ENCODE results near the gene F2.
"Not testable (repeated sequence)": the region's sequence is repeated elsewhere in the genome, so short reads cannot be mapped to it uniquely, and the experiment has no call there.

The F2 gene

GRCh38 chr11:46719048-46719542, at the start of gene F2:
Gene F2 (plus strand): TSS chr11:46719213. CDS start chr11:46719236, 23 bp downstream.
- DNase-seq (ENCODE audit: low read depth in 2 of 2), result no peak

DNA sequence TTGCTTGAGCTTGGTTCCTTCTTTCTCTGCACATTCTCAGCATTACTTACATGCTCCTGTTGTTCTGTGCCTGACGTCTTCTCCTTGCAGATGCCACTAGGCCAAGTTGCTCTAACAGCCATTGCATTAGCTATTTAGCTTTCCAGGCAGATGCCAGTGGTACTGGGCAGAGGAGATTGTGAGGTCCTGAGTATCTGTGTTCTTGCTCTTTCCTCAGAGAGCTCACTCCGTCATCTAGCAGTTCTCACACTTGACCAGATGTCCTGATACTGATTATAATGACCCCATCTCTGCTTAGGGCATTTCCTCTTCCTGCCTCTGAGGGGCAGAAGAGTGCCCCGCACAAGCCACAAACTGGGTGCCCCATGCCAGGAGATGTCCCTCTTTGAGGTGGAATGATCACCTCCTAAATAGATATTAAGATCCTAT, 49.3 kb upstream of the F2 start:
- no peak for DNase-seq (ENCODE audit: low read depth in 2 of 2)

DNA sequence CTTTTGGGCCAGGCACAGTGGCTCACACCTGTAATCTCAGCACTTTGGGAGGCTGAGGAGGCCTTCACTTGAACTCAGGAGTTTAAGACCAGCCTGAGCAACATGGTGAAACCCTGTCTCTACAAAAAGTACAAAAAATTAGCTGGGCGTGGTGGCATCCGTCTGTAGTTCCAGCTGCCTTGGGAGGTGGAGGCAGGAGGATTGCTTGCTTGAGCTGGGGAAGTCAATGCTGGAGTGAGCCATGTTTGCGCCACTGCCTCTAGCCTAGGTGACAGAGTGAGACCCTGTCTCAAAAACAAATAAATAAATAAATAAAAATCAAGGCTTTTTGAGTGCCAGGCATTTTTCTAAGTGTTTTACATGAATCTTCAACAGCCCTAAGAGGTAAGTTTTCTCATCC, 48.5 kb upstream of the F2 start:
- DNase-seq (ENCODE audit: low read depth in 2 of 2), result not testable (repeated sequence)

DNA sequence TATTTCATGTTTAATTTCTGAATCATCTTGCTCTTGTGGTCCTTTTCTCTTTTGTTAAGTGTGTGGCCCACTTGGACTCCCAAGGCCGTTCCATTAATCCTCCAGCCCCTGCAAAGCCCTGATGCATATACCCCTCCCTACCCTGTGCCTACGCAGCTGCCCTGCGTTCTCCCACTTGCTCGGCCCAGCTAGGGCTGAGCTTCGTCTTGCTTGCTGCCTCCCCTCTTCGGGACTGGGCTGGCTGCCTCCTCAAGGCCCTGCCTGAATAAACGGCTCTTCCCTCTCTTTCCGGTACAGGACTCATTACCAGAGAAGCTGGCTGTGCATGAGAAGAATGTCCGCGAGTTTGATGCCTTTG, 47.1 kb upstream of the F2 start:
- DNase-seq (ENCODE audit: low read depth in 2 of 2), result no peak

GRCh38 chr11:46672381-46672839, 46.6 kb upstream of the F2 start:
- no peak for DNase-seq (ENCODE audit: low read depth in 2 of 2)

- no peak for DNase-seq (ENCODE audit: low read depth in 2 of 2)
These were observed 45.1 kb upstream of the F2 start for GRCh38 chr11:46673713-46674462.

GRCh38 chr11:46674463-46675287, 44.3 kb upstream of the F2 start:
- no peak for DNase-seq (ENCODE audit: low read depth in 2 of 2)

GRCh38 chr11:46675288-46675851, 43.6 kb upstream of the F2 start:
- DNase-seq (ENCODE audit: low read depth in 2 of 2), result no peak

DNA sequence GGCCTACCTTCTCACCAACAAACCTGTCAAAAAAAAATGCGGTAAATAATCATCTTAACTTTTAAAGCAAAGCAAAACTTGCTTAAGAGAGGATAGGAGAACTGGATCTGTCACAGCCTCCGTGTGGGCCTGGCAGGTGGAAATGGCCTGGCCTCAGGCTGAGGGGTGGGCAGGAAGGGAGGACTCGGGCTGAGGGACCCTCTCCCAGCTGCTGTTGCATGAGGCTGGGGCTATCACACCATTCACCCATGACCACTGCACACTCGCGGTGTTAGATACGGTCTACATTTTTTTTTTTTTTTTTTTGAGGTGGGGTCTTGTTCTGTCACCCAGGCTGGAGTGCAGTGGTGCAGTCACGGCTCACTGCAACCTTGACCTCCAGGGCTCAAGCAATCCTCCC, 43.1 kb upstream of the F2 start:
- no peak for DNase-seq (ENCODE audit: low read depth in 2 of 2)

DNA sequence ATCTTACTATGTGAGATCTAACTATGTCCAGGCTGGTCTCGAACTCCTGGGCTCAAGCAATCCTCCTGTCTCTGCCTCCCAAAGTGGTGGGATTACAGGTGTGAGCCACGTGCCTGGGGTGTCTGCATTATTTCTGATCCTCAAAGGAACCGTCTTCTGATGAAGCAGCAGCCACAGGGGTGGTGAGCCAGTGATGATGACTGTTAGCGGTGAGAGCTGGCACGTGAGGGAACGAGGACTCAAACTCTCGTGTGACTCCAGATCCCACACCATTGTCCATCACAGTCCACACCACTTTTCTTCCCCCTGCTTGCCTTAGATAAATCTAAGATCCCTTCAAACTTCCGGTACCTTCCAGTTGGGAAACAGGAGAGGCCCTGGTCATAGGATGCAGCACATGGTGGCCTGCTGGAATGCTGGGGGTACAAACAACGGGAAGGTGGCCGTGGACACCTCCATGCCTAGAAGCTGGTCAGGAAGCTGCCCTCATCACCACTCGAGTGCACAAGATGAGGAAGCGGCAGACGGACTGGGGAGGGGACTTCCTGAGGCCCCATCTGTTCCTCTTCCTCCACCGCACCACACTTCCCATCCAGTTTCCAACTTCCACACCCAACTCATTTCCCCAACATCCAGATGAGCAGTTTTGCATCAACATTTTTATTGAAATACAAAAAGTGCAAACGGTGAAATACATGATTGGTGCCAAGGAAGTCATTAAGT, 42.4 kb upstream of the F2 start:
- no peak for DNase-seq (ENCODE audit: low read depth in 2 of 2)

GRCh38 chr11:46677169-46677568, 41.8 kb upstream of the F2 start:
- no peak for DNase-seq (ENCODE audit: low read depth in 2 of 2)

DNA sequence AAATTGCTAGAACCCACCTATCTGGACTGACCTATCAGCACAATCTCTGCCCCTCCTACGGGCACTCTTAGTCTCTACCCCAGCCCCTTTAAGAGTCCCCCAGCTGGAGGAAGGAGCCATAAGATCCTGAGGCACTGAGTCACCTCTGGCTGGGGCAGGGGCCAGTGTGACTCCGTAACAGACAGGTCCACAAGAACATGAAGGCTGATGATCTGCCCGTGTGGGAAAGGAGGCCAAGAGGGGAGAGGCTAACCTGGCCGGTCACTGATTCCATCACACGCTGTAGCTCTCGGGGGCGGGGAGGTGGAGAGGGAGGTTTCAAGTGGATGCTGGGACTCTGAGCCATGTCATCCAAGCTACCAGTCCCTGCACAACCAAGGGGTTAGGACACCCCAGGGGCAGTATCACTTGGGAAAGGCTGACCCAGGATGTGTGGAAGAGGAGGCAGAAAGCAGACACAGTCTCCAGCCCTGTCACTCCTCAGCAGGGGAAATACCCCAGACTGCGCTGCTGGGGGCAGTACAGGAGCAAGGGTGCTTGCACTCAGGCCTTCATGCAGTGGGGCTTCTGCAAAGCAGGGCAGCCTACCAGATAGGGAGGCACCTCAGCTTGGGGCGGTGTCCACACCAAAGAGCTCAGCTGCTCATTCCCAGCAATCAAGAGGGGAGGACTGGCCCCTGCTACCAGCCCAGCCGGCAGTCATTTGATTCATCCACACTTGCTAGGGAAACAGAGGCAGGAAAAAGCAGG, 40.8 kb upstream of the F2 start:
- DNase-seq (ENCODE audit: low read depth in 2 of 2), result no peak

DNA sequence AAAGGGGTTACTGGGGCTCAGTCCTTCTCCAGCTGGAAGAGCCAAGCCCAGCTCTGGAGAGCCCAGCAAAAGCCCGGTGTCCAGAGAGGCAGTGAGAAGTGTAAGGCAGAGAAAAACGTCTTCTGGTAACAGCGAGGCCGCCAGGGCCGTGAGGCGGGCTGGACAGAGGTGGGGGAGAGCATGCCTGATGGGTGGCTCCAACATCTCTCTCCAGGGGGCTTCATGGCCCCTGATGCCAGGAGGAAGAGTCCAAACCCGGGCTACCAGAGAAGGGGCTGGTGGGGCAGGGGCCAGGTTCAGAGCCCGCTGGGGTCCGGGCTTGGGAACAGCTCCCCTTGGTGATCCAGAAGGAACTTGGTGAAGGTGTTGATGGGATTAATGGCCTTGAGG, 40.3 kb upstream of the F2 start:
- DNase-seq (ENCODE audit: low read depth in 2 of 2), result no peak

DNA sequence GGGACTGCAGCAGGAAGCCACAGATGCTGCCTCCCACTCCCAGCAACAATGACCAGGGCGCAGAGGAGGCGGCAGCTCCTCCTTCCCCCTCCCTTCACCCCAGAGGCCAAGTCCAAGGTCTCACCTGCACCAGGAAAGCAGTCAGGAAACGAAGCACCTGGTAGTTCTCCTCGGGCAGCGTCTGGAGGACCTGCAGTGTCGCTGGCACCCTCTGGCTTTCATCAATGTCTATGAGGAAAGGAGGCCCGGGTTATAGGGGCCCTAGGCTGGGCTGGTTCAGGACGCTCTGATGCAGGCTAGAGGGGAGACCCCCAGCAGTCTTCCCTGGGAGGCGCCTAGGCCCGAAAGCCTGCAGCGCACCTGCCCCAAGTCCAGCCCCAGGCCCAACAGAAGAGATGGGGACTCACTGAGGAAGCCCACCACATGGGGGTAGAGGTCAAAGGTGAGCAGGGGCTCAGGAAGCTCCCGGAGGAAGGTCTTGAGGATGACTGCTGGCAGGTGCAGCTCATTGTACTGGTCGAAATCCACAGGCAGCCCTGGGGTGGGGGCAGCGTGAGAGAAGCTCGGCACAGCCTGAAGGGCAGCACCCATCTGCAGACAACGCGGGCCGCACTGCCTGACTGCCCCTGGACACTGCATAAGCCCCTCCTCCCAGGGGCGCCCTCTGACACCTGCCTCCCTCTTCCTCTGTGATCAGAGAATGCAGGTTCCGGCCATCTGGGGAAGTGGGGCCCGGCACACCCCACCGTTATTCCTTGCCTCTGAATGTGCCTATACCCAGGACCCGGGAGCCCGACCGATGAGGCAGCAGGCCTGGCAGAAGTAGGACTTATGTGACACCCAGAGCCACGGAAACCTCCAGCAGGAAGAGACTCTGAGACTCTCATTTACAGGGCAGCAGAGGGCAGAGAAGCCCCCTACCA, 39.5 kb upstream of the F2 start:
- DNase-seq (ENCODE audit: low read depth in 2 of 2), result no peak

- no peak for DNase-seq (ENCODE audit: low read depth in 2 of 2)
These were observed 38.8 kb upstream of the F2 start for GRCh38 chr11:46680164-46680760.

DNA sequence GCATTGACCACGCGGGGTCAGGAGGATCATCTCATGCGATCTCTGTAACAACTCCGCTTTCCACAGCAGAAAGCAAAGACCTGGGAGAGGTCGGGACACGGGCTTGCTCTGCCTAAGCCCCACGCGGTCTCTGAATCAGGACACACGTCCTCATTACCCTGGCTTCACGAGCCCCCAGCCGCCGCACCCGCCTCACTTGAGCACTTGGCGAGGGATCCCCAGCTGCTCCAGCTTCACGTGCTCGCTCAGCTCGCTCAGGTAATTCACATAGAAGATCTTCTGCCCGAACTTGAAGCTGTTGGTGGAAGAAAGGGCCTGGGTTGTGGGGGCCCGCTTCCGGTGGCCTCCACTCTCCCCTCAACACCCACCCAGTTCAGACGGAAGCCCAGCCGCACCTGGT, 38.2 kb upstream of the F2 start:
- no peak for DNase-seq (ENCODE audit: low read depth in 2 of 2)

GRCh38 chr11:46681814-46682213, 37.2 kb upstream of the F2 start:
- no peak for DNase-seq (ENCODE audit: low read depth in 2 of 2)

- DNase-seq (ENCODE audit: low read depth in 2 of 2), result no peak
These were observed 36.0 kb upstream of the F2 start for GRCh38 chr11:46682773-46683752.

DNA sequence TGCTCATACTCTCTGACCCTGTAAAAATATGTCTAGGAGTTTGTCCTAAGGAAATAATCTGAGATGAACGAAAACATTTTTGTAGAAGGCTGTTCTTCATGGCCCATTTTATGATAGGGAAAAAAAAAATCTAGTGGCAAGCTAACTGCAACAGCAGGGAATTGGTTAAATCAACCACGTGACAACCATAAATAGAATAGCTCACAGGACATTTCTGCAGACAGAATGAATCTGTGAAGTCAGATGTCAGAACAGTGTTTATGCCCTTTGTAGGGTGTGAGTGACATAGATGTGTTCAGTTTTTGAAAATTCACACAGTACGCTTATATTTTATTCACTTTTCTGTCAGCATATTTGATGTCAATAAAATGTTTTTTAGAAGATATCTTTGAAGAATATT, 34.6 kb upstream of the F2 start:
- DNase-seq (ENCODE audit: low read depth in 2 of 2), result no peak
